Activated T-cell treated with anti-CD3 and anti-CD28 coated beads for 48 hours (primary cell): Measurements from ENCODE around the gene GGT1.
A peak's percentile ranks its signal among the peaks of the same experiment; 100 is the strongest.
"Not testable (repeated sequence)": the region's sequence is repeated elsewhere in the genome, so short reads cannot be mapped to it uniquely, and the experiment has no call there.

ENCODE experiments used
- DNase-seq: peaks from one replicate; pipeline ENCODE4 v3.0.0-alpha.2; 2020; ENCODE audit warnings: low read depth

The GGT1 gene

DNA sequence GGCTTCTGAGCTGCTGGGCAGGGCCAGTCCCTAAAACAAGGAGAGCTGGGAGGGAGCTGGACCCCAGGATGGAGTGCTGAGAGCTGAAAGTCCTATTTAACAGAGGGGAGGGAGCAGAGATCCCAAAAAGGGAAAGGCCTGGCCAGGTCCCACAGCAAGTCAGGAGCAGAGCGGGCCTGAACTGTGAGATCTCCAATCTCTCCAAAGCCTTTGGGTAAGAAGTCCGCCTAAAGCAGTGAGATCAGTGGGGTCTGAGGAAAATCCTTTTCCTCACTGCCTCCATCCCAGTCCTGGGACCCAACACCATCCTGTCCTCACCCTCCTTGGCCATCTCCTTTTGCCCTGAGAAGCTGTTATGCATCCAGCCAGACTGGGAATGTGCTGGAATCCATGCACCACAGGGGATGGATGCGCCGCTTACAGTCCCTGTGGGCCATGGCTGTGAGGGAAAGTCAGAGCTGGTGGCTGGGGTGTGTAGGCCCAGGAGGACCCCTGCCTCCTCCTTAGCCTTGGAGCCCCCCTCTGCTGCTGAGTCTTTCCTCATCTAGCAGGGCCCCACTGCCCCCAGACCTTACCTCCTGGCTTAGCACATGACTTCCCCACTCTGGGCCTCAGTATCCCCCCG is 18.7 kb upstream of the GGT1 start:
- no peak for DNase-seq

DNA sequence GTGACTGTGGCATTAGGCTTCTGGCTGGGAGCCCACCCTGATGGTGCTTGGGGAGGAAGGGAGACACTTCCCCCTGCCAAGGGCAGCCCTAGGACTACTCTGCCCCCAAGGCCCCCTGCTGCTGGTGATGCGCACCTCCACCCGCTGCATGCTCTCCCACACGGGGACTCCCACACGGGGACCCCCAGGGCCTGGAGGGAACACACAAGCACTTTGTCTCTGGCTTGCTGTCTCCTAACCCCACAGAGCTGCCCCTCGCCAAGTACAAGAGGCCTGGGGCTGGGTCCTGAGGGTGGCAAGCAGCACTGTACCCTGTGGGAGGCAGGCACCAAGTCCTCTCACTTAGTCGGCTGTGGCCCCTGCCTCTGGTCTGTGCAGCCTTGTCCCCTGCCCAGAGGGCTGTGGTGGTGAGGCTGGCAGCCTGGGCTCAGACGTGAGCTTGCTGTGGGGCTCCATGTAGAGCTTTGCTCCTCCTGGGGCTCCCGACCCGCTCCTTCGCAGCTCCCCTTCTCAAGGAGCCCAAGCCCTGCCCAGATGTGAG is 18.1 kb upstream of the GGT1 start:
- no peak for DNase-seq

DNA sequence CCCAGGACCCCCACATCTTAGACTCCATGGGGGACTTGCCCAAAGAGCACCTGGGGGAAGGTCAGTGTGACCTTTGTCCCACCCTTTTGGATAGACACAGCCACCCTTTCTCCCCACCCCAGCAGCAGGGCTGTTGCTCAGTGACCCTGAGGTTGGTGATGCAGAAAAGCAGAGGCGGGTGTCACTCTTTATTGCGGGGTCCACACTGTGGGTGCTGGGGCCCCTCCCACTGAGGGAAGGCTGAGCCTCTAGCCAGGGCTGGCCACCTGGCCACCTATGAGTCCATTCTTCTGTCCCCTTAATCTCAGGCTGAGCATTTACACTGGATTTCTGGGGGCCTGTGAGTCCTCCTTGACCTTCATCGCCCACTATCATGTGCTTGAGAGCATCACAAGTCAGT is 17.5 kb upstream of the GGT1 start:
- DNase-seq, result no peak

DNA sequence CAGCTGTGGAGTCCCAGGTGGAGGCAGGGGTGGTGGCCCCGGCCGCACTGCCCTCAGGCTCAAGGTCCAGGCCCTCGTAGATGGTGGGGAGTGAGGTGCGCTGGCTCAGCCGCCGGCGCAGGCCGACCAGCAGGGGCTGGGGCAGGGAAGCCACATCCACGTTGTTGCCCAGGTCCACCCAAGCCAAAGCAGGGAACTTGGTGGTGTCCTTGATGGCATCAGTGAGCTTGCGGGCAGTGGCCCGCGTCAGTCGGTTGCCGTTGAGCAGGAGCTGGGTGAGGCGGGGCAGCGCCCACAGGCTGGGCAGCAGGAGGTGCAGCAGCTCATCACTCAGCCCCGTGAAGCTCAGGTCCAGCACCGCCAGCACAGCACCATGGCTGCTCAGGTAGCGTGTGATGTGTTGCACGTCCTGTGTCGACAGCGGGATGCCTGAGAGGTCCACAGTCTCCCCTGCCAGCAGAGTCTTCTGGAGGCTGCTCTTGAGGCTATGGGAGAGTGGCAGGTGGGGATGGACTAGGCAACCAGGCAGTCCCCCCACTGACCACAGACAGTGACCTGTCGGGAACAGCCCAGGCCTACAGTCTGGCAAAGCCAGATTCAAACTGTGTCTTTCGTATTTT is 17.0 kb upstream of the GGT1 start:
- DNase-seq, result no peak

DNA sequence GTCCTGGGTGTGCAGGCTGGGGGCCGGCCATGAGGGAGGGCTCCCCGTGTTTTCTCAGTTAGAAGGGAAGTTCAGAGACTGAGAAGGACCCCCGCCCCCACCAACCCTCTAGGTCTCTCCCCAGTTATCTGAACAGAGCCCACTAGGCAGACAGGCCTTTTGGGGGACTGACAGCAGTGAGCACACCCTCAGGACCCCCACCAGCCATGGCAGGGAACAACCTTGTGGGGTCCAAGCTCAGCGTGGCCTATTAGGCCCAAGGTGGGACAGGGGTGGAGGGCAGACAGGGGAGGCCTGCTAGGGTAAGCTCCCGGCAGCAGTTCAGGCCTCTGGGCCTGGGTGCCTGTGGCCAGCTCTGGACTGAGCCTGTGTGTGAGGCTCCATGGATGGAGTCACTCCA is 15.7 kb upstream of the GGT1 start:
- DNase-seq, result no peak

DNA sequence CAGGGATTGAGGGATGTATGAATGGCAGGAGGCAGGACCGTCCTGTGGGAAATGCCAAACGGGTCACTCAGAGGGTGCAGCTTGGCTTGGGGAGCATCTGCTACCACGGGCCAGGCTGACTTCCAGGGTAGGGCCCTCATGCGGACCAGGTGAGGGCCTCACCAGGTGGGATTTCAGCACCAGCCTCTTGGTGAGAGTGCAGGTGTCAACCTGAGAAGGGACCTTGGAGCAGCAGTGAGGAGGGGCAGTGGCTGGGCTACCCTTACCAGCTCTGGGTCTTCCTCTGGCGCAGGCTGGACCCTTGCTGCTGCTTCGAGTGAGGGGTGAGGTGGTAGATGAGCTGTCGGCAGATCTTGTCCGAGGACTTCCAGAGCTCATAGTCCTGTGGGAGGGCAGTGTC is 15.0 kb upstream of the GGT1 start:
- DNase-seq, result no peak

GRCh38 chr22:24588381-24588756 is 14.6 kb upstream of the GGT1 start:
- DNase-seq, result no peak

- no peak for DNase-seq
These were observed 14.1 kb upstream of the GGT1 start for GRCh38 chr22:24588757-24589481.

DNA sequence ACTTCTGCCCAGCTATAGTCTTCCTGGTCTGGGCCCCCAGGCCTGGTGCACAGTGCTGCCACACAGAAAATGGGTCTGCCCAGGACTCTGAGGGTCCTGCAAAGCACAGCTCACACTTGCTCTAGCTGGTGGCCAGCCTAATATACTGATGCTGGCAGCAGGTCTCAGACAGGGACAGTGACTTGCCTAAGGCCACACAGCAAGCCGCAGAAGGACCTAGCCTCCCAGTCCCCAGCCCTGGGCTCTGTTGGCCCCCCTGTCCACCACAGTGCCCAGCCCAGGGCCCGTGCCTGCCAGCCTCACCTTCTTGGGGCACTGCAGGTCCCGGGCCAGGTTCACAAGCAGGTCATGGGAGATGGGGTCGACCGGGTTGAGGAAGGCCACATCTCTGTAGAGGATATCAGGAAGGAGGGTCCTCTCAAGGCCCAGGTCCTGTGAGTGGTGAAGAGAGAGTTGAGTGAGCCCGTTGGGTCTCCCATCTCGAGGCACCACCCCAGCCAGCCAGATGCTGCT is 13.4 kb upstream of the GGT1 start:
- DNase-seq, result no peak

DNA sequence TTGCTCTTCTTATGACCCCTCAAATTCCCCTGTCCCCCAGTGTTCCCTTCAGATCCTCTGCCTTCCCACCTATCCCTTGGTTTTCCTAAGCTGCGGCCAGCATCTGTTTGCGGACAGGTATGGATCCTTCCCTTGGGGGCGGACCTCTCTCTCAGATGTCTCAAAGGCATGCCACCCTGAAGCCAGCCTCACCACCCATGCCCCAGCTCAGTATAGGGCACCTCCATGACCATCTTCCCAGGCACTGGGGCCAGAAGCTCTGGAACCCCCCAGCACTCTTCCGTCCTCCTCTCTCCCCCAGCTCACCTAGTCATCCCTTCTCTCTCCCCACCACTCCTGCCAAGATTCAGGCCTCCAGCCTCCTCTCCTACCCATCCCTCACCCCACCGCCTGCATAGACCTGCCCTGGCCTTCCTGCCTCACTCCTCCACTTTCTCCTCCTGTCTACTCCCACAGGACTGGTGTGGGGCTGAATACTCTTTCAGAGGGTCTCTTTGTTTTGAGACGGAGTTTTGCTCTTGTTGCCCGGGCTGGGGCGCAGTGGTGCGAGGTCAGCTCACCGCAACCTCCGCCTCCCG is 12.3 kb upstream of the GGT1 start:
- DNase-seq, result no peak

DNA sequence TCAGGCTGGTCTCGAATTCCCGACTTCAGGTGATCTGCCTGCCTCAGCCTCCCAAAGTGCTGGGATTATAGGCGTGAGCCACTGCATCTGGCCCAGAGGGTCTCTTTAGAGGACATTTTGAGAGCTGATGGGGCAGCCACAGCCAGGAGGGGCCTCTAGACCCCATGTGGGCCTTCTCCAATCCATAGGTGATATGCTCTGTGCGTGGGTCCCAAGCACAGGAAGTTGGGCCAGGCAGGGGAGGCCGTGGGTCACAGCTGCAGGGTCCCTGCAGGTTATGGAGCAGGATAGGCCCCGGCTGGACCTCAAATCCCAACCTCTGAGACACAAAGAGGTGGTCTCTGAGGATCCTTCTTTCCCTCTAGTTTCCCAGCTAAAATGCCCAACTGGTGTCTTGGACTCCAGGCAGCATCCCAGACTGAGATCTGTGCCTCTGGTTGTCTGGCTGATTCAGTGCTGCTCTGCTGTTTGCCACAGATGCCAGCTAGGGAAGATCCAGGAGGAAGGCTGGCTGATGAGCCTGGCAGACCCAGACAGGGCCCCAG is 11.6 kb upstream of the GGT1 start:
- DNase-seq, result no peak

DNA sequence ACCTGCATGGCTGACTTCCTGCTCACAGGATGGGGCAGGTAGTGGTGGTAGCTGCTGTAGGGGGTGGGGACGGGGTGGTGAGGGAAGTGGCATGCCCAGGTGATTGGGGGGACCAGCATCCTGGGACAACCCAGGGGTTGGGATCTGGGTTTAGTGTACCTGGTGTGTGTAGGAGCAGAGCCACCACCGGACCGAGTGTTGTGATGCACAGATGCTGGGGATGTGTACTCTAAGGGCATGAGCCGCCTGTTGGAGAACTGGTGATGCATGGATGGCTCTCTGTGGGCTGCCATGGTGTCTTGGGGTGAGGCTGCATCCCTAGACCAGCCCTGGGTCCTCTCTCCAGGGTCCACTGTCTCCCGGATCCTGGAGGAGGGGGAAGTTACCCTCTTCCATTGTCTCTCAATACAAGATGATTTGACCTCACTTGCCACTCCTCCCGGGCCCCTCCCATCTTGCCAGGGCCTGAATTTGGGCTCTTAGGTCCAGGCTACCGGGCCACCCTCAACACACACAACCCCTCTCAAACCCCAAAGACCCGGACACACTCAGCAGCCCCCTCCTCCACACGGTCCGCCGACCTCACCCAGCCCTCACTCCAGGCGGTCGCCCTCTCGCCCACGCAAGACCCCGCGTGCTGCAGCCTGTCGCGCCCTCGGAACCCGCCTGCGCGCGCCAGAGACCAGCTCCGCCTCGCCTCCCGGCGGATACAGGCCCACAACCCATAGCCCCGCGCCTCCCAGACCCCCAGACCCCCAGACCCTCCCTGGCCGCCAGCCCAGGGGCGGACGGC is 10.7 kb upstream of the GGT1 start:
- DNase-seq, result no peak

DNA sequence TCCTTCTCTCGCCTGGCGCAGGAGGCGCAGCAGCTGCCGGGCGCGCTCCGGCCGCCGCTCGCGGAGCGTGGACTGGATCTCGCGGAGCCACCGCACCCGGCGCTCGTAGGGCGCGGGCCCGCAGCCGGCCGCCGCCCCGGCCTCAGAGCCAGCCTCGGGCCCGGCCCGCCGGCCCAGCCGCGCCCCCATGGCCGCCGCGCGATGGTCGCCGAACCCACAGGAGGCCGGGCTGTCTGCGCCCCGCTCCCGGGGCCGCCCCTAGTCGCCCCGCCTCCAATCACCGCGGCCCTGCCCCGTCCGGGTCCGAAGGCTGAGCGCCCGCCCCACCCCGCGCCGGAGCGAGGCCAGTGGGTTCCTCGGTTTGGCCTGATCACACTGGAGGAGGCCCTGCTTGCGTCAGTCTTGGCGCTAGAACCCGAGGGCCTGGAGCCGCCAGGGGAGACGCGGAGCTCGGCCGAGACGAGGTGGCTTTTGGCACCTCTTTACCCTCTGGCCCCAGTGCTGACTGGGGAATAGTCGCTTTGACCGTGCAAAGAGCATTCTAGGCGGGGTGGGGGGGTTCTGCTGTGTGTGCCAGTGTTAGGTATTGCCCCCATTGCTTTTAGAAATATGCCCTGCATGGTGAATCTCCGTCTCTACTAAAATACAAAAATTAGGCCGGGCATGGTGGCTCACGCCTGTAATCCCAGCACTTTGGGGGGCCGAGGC is 10.0 kb upstream of the GGT1 start, which contains the start of gene LRRC75B:
TSS of gene LRRC75B (minus strand) at position 223 of the 708 bp plus-strand sequence. CDS start at position 189, 34 bp downstream.
- peak; percentile 46 for DNase-seq

- DNase-seq, result not testable (repeated sequence)
These were observed 9.5 kb upstream of the GGT1 start for GRCh38 chr22:24593559-24593835.

GRCh38 chr22:24593836-24594568 is 9.0 kb upstream of the GGT1 start:
- DNase-seq, result no peak

GRCh38 chr22:24594569-24595120 is 8.3 kb upstream of the GGT1 start:
- no peak for DNase-seq

GRCh38 chr22:24595228-24595627 is 7.8 kb upstream of the GGT1 start:
- no peak for DNase-seq

- no peak for DNase-seq
These were observed 7.1 kb upstream of the GGT1 start for GRCh38 chr22:24595863-24596262.

- DNase-seq, result not testable (repeated sequence)
These were observed 5.9 kb upstream of the GGT1 start for GRCh38 chr22:24597076-24597475.

- DNase-seq, result no peak
These were observed 3.5 kb upstream of the GGT1 start for GRCh38 chr22:24599514-24599913.
